ENCODE results near the gene AQP12A.

The AQP12A gene

DNA sequence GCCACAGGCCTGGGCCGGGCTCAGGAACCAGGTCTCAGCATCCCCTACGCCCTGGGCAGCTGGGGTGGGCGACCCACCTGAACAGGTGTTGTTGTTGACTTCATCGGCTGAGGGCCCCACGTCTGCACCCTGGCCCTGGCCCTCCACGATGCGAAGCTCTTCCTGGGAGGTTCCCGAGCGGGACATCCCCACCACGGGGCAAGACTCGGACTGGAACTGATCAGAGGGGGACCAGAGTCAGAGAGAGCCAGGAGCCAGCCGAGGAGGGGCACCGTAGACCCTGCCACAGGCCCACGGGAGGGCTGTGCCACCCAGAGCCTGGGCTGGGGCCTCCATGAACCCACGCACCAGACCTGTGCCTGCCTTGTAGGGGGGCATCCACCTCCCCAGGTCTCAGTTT is 54.3 kb downstream of the AQP12A start:
- in situ Hi-C loops (cut with HindIII; ENCODE audit: low pct_unique_long_range_greater_than_20kb, low sequenced_read_pairs) = no loop called here
- TF ChIP-seq JUND (IDR thresholded peaks at IDR 0.05; ENCODE audit: low read depth) = no peak
- no peak for DNase-seq (ENCODE audit: low read depth in 1 of 2, low spot score in 1 of 2)

DNA sequence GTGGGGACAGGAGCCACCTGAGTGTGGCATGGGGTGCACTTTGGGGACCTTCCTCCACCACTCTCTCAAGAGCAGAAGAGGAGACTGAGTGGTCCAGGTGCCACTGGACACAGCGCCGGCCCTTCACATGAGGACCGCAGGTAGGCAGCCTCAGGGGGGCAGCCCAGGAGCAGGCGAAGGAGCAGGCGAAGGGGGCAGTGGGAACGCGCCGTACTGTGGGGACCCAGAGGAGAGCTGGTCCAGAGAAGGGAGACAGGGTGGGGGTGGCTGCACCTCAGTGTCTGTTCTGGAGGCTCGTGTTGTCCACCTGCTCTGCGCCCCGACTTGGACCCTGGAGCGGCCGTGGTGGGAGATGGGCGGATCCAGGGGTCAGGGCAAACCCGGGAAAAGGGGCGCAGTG is 55.0 kb downstream of the AQP12A start:
- no peak for TF ChIP-seq JUND (IDR thresholded peaks at IDR 0.05; ENCODE audit: low read depth)
- in situ Hi-C loops (cut with HindIII; ENCODE audit: low pct_unique_long_range_greater_than_20kb, low sequenced_read_pairs) = no loop called here
- DNase-seq (ENCODE audit: low read depth in 1 of 2, low spot score in 1 of 2) = no peak

DNA sequence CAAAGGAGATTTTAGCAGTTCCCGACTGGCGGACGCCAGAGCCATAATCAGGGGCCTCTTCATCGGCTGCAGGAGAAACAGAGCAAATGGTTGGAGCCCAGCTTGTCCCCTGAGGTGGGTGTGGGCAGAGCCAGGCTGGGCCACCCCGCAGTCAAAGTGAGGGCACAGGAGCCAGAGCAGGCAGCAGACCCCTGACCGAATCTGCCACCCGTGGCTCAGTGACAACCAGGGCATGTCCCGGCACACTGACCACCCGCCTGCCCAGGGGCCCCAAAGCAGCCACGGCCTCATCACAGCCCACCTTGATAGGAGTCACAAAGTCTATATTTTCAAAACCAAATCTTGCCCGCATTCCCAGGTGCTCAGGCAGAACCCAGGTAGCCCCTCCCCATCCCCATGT is 55.6 kb downstream of the AQP12A start:
- TF ChIP-seq JUND (IDR thresholded peaks at IDR 0.05; ENCODE audit: low read depth) = no peak
- no peak for DNase-seq (ENCODE audit: low read depth in 1 of 2, low spot score in 1 of 2)
- in situ Hi-C loops (cut with HindIII; ENCODE audit: low pct_unique_long_range_greater_than_20kb, low sequenced_read_pairs) = no loop called here
